DMS114 treated with DMSO at 0.1 percent for 48 hours (cell line): Measurements from ENCODE around the gene PPP2R5B.
A peak's percentile ranks its signal among the peaks of the same experiment; 100 is the strongest.

ENCODE experiments used
- DNase-seq: peaks from one replicate; lab custom pipeline; 2025; ENCODE audit not compliant: unreplicated experiment; lab: John Stamatoyannopoulos, UW

The PPP2R5B gene

GRCh38 chr11:64906314-64906635 is 18.2 kb upstream of the PPP2R5B start:
- DNase-seq: no peak

- DNase-seq: no peak
Observed at GRCh38 chr11:64908766-64909165, 15.7 kb upstream of the PPP2R5B start.

- DNase-seq: no peak
Observed at GRCh38 chr11:64909653-64910343, 14.7 kb upstream of the PPP2R5B start.

GRCh38 chr11:64910451-64911093 is 13.9 kb upstream of the PPP2R5B start:
- DNase-seq: no peak

GRCh38 chr11:64911142-64911541 is 13.3 kb upstream of the PPP2R5B start:
- DNase-seq: no peak

- no peak for DNase-seq
Observed at GRCh38 chr11:64911689-64912088, 12.8 kb upstream of the PPP2R5B start.

- no peak for DNase-seq
Observed at GRCh38 chr11:64913171-64913727, 11.2 kb upstream of the PPP2R5B start.

GRCh38 chr11:64914123-64914522 is 10.4 kb upstream of the PPP2R5B start:
- no peak for DNase-seq

- no peak for DNase-seq
Observed at GRCh38 chr11:64915376-64915887, 9.1 kb upstream of the PPP2R5B start.

- no peak for DNase-seq
Observed at GRCh38 chr11:64916040-64916774, 8.3 kb upstream of the PPP2R5B start.

GRCh38 chr11:64916775-64917662 is 7.5 kb upstream of the PPP2R5B start, which contains the start of gene ATG2A:
Gene ATG2A (minus strand): TSS chr11:64917209. CDS start chr11:64917135, 74 bp downstream.
- DNase-seq: peak; percentile 99

GRCh38 chr11:64917663-64917995 is 6.9 kb upstream of the PPP2R5B start:
- DNase-seq: no peak

GRCh38 chr11:64918017-64918416 is 6.5 kb upstream of the PPP2R5B start:
- DNase-seq: no peak

GRCh38 chr11:64919627-64920026 is 4.9 kb upstream of the PPP2R5B start:
- DNase-seq: no peak

- DNase-seq: no peak
Observed at GRCh38 chr11:64920124-64920523, 4.4 kb upstream of the PPP2R5B start.

GRCh38 chr11:64921384-64921783 is 3.1 kb upstream of the PPP2R5B start:
- DNase-seq: no peak

- no peak for DNase-seq
Observed at GRCh38 chr11:64923151-64923661, 1.3 kb upstream of the PPP2R5B start.

- no peak for DNase-seq
Observed at GRCh38 chr11:64924910-64925284, 408 bp downstream of the PPP2R5B start.

GRCh38 chr11:64925536-64926436 is 1.3 kb downstream of the PPP2R5B start:
- no peak for DNase-seq

GRCh38 chr11:64926689-64927088 is 2.2 kb downstream of the PPP2R5B start:
- no peak for DNase-seq
